ENCODE measurements around the gene SSH2. TPM values are rescaled to one million over a fixed set of nuclear protein-coding genes. Genes with fewer than 3 reads are reported as not detected.

SSH2 gene
- total and polyA plus RNA-seq, 2 donors (not counting 1 experiment from before 2014, with no cell fraction given): 51.5 to 183 TPM

DNA sequence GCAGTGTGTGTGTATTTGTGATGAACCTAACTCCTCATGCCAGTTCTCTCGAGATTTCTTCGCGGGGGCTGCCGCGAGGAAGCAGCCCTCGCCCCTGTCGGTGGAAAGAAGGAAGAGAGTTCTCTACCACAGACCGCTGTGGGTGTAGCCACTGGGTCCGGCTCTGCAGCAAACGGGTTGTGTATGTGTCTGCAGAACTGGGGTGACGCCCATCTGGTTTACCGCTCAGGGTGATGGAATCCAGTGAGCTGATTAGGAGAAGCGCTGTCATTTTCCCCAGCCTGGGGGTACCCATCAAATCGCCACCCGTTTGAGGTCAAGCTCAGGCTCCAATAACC, 315.0 kb downstream of the SSH2 start:
- ChIA-PET POLR2A (interaction anchor here (0.7 to 1.6 kb wide), 6 partner anchors 23 to 315 kb away, joined by 3 to 7 read pairs (median 3); partner anchors contain the start of genes ABHD15 and SSH2), CTCF (interaction anchor here (1.3 to 15.4 kb wide), 9 partner anchors 18 to 315 kb away, joined by 3 to 336 read pairs (median 23); partner anchors contain the start of genes ABHD15, ANKRD13B, GIT1 and SSH2)
- H3K4me1 Mint-ChIP-seq: peaks cover 39% of the 10 kb centered on the region

More for the DNA sequence above, 315.0 kb downstream of the SSH2 start:
- H3K4me3 Mint-ChIP-seq: peak overlapping the region; percentile 90
- Histone ChIP-seq H3K27ac (ENCODE audit: low read length in 2 of 2) (no peak overlapping the region), H4K20me1 (ENCODE audit: control insufficient read depth, insufficient read depth, low read length, poor library complexity, severe bottlenecking) (peaks cover 41% of the 10 kb centered on the region), H3K4me2 (replicated peaks; ENCODE audit: low read depth, low read length, poor library complexity, severe bottlenecking) (peak overlapping the region; percentile 100), H3K9ac (ENCODE audit: low read length) (peak overlapping the region; percentile 68), H3K4me1 (ENCODE audit: control insufficient read depth in 2 of 2, insufficient read depth in 2 of 2, low read length in 2 of 2) (peaks cover 51 to 56% of the 10 kb centered on the region in 2 donors), H3K9me3 (ENCODE audit: control extremely low read depth in 1 of 3, control insufficient read depth in 2 of 3, insufficient read depth in 1 of 3, low read length in 2 of 3) (no peaks in the 10 kb centered on the region), H3K27me3 (replicated peaks in 1 of 4; ENCODE audit: control extremely low read depth in 1 of 4, control insufficient read depth in 3 of 4, insufficient read depth in 4 of 4, low read length in 3 of 4) (peaks cover 0 to 40% (median 12%) of the 10 kb centered on the region in 4 experiments), H3K36me3 (replicated peaks in 1 of 2; ENCODE audit: control extremely low read depth in 1 of 2, control insufficient read depth in 1 of 2, extremely low read depth in 1 of 2, insufficient read depth in 2 of 2, low read length in 1 of 2) (no peaks in the 10 kb centered on the region), H2AFZ (ENCODE audit: insufficient read depth, low read depth, low read length, poor library complexity, severe bottlenecking) (peak overlapping the region; percentile 88), H3K4me3 (ENCODE audit: control extremely low read depth in 1 of 5, extremely low read depth in 1 of 5, insufficient read depth in 1 of 5, low read depth in 2 of 5, low read length in 4 of 5) (peak overlapping the region; percentile 36 to 73 (median 50)), H3K79me2 (ENCODE audit: control insufficient read depth, insufficient read depth, low read length) (peaks cover 6% of the 10 kb centered on the region)
- peak overlapping the region; percentile 68 for H3K27ac Mint-ChIP-seq
- H3K9me3 Mint-ChIP-seq (ENCODE audit: insufficient read depth): no peaks in the 10 kb centered on the region
- 3% methylated on average over 14 of the region's 15 CpGs for WGBS (ENCODE audit: insufficient coverage)
- intact Hi-C loops (cut with micrococcal nuclease): loop anchor here (1.0 to 10.0 kb wide), 3 partner anchors 47 to 320 kb away; partner anchors contain the start of genes NUFIP2 and TP53I13
- H3K27me3 Mint-ChIP-seq: peaks cover 5% of the 10 kb centered on the region
- DNase-seq (no peak), ATAC-seq (ENCODE audit: low read depth) (peak; percentile 11)
- TF ChIP-seq EZH2 (IDR thresholded peaks at IDR 0.05; ENCODE audit: borderline replicate concordance, insufficient read depth, low read depth, low read length, poor library complexity, severe bottlenecking): no peak
- TF ChIP-seq, protein P1, sequence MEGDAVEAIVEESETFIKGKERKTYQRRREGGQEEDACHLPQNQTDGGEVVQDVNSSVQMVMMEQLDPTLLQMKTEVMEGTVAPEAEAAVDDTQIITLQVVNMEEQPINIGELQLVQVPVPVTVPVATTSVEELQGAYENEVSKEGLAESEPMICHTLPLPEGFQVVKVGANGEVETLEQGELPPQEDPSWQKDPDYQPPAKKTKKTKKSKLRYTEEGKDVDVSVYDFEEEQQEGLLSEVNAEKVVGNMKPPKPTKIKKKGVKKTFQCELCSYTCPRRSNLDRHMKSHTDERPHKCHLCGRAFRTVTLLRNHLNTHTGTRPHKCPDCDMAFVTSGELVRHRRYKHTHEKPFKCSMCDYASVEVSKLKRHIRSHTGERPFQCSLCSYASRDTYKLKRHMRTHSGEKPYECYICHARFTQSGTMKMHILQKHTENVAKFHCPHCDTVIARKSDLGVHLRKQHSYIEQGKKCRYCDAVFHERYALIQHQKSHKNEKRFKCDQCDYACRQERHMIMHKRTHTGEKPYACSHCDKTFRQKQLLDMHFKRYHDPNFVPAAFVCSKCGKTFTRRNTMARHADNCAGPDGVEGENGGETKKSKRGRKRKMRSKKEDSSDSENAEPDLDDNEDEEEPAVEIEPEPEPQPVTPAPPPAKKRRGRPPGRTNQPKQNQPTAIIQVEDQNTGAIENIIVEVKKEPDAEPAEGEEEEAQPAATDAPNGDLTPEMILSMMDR (IDR thresholded peaks at IDR 0.05): no peak

All from B cell (primary cell).